GM23248 (cell line): Measurements from ENCODE around the gene ERI3.

Experiments used
- EZH2 ChIP-seq: fragments of 200-600 bp; sonication (generic); IDR thresholded peaks from 2 replicates; pipeline ENCODE4 v1.6.1; 2018; ENCODE audit warnings: antibody characterized with exemption, mild to moderate bottlenecking; ENCODE audit not compliant: insufficient read depth, poor library complexity, severe bottlenecking
- EZH2phosphoT487 ChIP-seq: fragments of 200-600 bp; sonication (generic); IDR thresholded peaks from 2 replicates; pipeline ENCODE4 v1.6.1; 2018; ENCODE audit warnings: antibody characterized with exemption, moderate library complexity, mild to moderate bottlenecking, low read depth; ENCODE audit not compliant: insufficient read depth

GRCh38 chr1:44221769-44222168 lies 133.3 kb downstream of the ERI3 start:
- TF ChIP-seq EZH2 (no peak), EZH2phosphoT487 (no peak)
